ENCODE results near the gene XPA.

DNA sequence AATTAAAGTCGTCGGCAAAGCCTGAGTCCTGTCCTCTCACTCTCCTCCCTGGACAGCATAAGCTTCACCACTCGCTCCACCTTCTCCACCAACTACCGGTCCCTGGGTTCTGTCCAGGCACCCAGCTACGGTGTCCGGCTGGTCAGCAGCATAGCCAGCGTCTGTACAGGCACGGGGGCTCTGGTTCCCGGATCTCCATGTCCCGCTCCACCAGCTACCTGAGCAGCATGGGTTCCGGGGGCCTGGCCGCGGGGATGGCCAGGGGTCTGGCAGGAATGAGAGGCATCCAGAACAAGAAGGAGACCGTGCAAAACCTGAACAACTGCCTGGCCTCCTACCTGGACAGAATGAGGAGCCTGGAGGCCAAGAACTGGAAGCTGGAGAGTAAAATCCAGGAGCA lies 1.7 kb upstream of the XPA start:
- TF ChIP-seq, protein P1, sequence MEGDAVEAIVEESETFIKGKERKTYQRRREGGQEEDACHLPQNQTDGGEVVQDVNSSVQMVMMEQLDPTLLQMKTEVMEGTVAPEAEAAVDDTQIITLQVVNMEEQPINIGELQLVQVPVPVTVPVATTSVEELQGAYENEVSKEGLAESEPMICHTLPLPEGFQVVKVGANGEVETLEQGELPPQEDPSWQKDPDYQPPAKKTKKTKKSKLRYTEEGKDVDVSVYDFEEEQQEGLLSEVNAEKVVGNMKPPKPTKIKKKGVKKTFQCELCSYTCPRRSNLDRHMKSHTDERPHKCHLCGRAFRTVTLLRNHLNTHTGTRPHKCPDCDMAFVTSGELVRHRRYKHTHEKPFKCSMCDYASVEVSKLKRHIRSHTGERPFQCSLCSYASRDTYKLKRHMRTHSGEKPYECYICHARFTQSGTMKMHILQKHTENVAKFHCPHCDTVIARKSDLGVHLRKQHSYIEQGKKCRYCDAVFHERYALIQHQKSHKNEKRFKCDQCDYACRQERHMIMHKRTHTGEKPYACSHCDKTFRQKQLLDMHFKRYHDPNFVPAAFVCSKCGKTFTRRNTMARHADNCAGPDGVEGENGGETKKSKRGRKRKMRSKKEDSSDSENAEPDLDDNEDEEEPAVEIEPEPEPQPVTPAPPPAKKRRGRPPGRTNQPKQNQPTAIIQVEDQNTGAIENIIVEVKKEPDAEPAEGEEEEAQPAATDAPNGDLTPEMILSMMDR (IDR thresholded peaks at IDR 0.05) = no peak
- no peak for TF ChIP-seq POLR2A (IDR thresholded peaks at IDR 0.05)
